ENCODE measurements around the gene ANKRD33B. TPM values are rescaled to one million over a fixed set of nuclear protein-coding genes. Genes with fewer than 3 reads are reported as not detected.

ANKRD33B gene
- total RNA-seq, 1 experiment from 2014 or later = 25.3 TPM

- H3K4me3 ChIP-seq (ENCODE audit: low read depth, low read length) = no peak overlapping the region
- Mint-ChIP-seq H3K4me3 (ENCODE audit: unreplicated experiment) (no peak overlapping the region), H3K27ac (ENCODE audit: unreplicated experiment) (no peak overlapping the region), H3K9me3 (ENCODE audit: unreplicated experiment) (no peaks in the 10 kb centered on the region), H3K4me1 (ENCODE audit: low read depth, unreplicated experiment) (peaks cover 11% of the 10 kb centered on the region), H3K36me3 (ENCODE audit: insufficient read depth, unreplicated experiment) (peaks cover 4% of the 10 kb centered on the region), H3K27me3 (ENCODE audit: insufficient read depth, unreplicated experiment) (no peaks in the 10 kb centered on the region)
- TF ChIP-seq, protein P1, sequence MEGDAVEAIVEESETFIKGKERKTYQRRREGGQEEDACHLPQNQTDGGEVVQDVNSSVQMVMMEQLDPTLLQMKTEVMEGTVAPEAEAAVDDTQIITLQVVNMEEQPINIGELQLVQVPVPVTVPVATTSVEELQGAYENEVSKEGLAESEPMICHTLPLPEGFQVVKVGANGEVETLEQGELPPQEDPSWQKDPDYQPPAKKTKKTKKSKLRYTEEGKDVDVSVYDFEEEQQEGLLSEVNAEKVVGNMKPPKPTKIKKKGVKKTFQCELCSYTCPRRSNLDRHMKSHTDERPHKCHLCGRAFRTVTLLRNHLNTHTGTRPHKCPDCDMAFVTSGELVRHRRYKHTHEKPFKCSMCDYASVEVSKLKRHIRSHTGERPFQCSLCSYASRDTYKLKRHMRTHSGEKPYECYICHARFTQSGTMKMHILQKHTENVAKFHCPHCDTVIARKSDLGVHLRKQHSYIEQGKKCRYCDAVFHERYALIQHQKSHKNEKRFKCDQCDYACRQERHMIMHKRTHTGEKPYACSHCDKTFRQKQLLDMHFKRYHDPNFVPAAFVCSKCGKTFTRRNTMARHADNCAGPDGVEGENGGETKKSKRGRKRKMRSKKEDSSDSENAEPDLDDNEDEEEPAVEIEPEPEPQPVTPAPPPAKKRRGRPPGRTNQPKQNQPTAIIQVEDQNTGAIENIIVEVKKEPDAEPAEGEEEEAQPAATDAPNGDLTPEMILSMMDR (IDR thresholded peaks at IDR 0.05; ENCODE audit: insufficient read depth in 1 of 2, low read depth in 1 of 2, low read length in 1 of 2, severe bottlenecking in 1 of 2, unreplicated experiment in 1 of 2) = no peak
- no TSS peak for BruUV-seq (replicated peaks)
- H3K9me3 ChIP-seq = no peaks in the 10 kb centered on the region
- ChIA-PET POLR2A (no interaction called here), CTCF (no interaction called here)
- DNase-seq = no peak
- intact Hi-C loops (cut with micrococcal nuclease; ENCODE audit: unreplicated experiment) = no loop called here
- H3K36me3 ChIP-seq (ENCODE audit: control insufficient read depth, insufficient read depth, low read length) = no peaks in the 10 kb centered on the region
- peaks cover 21% of the 10 kb centered on the region for H3K4me1 ChIP-seq
- no peaks in the 10 kb centered on the region for H3K27me3 ChIP-seq (replicated peaks; ENCODE audit: control insufficient read depth, insufficient read depth, low read length)
Measured at GRCh38 chr5:10538789-10539686, 24.8 kb upstream of the ANKRD33B start.

- Mint-ChIP-seq H3K4me3 (ENCODE audit: unreplicated experiment) (no peak overlapping the region), H3K36me3 (ENCODE audit: insufficient read depth, unreplicated experiment) (peaks cover 4% of the 10 kb centered on the region), H3K9me3 (ENCODE audit: unreplicated experiment) (no peaks in the 10 kb centered on the region), H3K4me1 (ENCODE audit: low read depth, unreplicated experiment) (peaks cover 11% of the 10 kb centered on the region), H3K27ac (ENCODE audit: unreplicated experiment) (no peak overlapping the region), H3K27me3 (ENCODE audit: insufficient read depth, unreplicated experiment) (no peaks in the 10 kb centered on the region)
- Histone ChIP-seq H3K4me3 (ENCODE audit: low read depth, low read length) (no peak overlapping the region), H3K9me3 (no peaks in the 10 kb centered on the region), H3K27me3 (replicated peaks; ENCODE audit: control insufficient read depth, insufficient read depth, low read length) (no peaks in the 10 kb centered on the region), H3K4me1 (peaks cover 21% of the 10 kb centered on the region), H3K36me3 (ENCODE audit: control insufficient read depth, insufficient read depth, low read length) (no peaks in the 10 kb centered on the region)
- BruUV-seq (replicated peaks) = no TSS peak
- ChIA-PET CTCF (no interaction called here), POLR2A (no interaction called here)
- DNase-seq = no peak
- intact Hi-C loops (cut with micrococcal nuclease; ENCODE audit: unreplicated experiment) = no loop called here
- TF ChIP-seq, protein P1 (IDR thresholded peaks at IDR 0.05; ENCODE audit: insufficient read depth in 1 of 2, low read depth in 1 of 2, low read length in 1 of 2, severe bottlenecking in 1 of 2, unreplicated experiment in 1 of 2) = no peak
Measured at GRCh38 chr5:10539687-10539998, 24.2 kb upstream of the ANKRD33B start.

DNA sequence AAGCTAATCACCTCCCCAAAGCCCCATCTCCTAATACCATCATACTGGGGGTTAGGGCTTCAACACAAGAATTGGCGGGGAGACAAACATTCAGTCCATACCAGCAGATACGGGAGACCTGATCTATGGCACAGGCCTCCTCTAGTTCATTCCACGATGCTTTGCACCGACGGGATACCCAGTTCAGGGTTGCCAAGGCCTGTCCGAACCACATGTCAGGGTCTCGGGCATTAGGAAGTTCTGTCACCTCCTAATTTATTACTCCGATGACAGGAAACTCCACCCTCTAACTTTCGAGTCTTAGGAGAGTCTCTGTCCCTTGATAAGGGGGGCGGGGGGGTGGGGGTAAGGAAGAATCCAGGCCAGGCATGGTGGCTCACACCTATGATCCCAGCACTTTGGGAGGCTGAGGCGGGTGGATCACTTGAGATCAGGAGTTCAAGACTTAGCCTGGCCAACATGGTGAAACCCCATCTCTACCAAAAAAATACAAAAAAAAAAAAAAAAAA lies 23.8 kb upstream of the ANKRD33B start:
- H3K27ac Mint-ChIP-seq (ENCODE audit: unreplicated experiment) = no peak overlapping the region
- Histone ChIP-seq H3K27me3 (replicated peaks; ENCODE audit: control insufficient read depth, insufficient read depth, low read length) (no peaks in the 10 kb centered on the region), H3K9me3 (no peaks in the 10 kb centered on the region), H3K36me3 (ENCODE audit: control insufficient read depth, insufficient read depth, low read length) (no peaks in the 10 kb centered on the region), H3K4me1 (peaks cover 21% of the 10 kb centered on the region), H3K4me3 (ENCODE audit: low read depth, low read length) (no peak overlapping the region)
- no TSS peak for BruUV-seq (replicated peaks)
- TF ChIP-seq, protein P1 (IDR thresholded peaks at IDR 0.05; ENCODE audit: insufficient read depth in 1 of 2, low read depth in 1 of 2, low read length in 1 of 2, severe bottlenecking in 1 of 2, unreplicated experiment in 1 of 2) = no peak
- no peaks in the 10 kb centered on the region for H3K27me3 Mint-ChIP-seq (ENCODE audit: insufficient read depth, unreplicated experiment)
- H3K4me3 Mint-ChIP-seq (ENCODE audit: unreplicated experiment) = no peak overlapping the region
- H3K4me1 Mint-ChIP-seq (ENCODE audit: low read depth, unreplicated experiment) = peaks cover 11% of the 10 kb centered on the region
- no peaks in the 10 kb centered on the region for H3K9me3 Mint-ChIP-seq (ENCODE audit: unreplicated experiment)
- DNase-seq = no peak
- POLR2A ChIA-PET = no interaction called here
- intact Hi-C loops (cut with micrococcal nuclease; ENCODE audit: unreplicated experiment) = no loop called here
- CTCF ChIA-PET = no interaction called here
- H3K36me3 Mint-ChIP-seq (ENCODE audit: insufficient read depth, unreplicated experiment) = peaks cover 4% of the 10 kb centered on the region
